Stimulated activated CD4-positive, alpha-beta T cell treated with anti-CD3 and anti-CD28 coated beads, Interleukin-1b, Interleukin-23, amount 100 ng/mL, for 24 hours (primary cell): Measurements from ENCODE around the gene ATAD5.
A peak's percentile ranks its signal among the peaks of the same experiment; 100 is the strongest.
"Not testable (repeated sequence)": the region's sequence is repeated elsewhere in the genome, so short reads cannot be mapped to it uniquely, and the experiment has no call there.

Source experiments
- DNase-seq, 4 experiments: peaks; one replicate each; pipeline ENCODE4 v3.0.0-alpha.2; 2020; ENCODE audit warnings: low read depth in 4 of 4, low spot score in 1 of 4

ATAD5 gene

GRCh38 chr17:30831663-30832437 lies at the start of gene ATAD5:
Gene ATAD5 (plus strand): TSS chr17:30831966. CDS start chr17:30832348, 382 bp downstream.
- peak; percentile 67 to 83 (median 80) for DNase-seq

- DNase-seq: no peak
Observed at GRCh38 chr17:30782206-30782605, 49.6 kb upstream of the ATAD5 start.

GRCh38 chr17:30788918-30789317 lies 42.8 kb upstream of the ATAD5 start:
- DNase-seq: no peak

- DNase-seq: no peak
Observed at GRCh38 chr17:30790279-30790678, 41.5 kb upstream of the ATAD5 start.

GRCh38 chr17:30793282-30793977 lies 38.3 kb upstream of the ATAD5 start:
- DNase-seq: no peak

GRCh38 chr17:30794372-30794771 lies 37.4 kb upstream of the ATAD5 start:
- DNase-seq: no peak

- DNase-seq: no peak
Observed at GRCh38 chr17:30796016-30796415, 35.8 kb upstream of the ATAD5 start.

- no peak for DNase-seq
Observed at GRCh38 chr17:30801671-30802070, 30.1 kb upstream of the ATAD5 start.

- no peak for DNase-seq
Observed at GRCh38 chr17:30805944-30806456, 25.8 kb upstream of the ATAD5 start.

GRCh38 chr17:30807896-30808295 lies 23.9 kb upstream of the ATAD5 start:
- no peak for DNase-seq

GRCh38 chr17:30808785-30809286 lies 22.9 kb upstream of the ATAD5 start:
- DNase-seq: no peak

GRCh38 chr17:30809867-30810266 lies 21.9 kb upstream of the ATAD5 start:
- DNase-seq: no peak

GRCh38 chr17:30812218-30813177 lies 19.3 kb upstream of the ATAD5 start:
- no peak for DNase-seq

- not testable (repeated sequence) for DNase-seq
Observed at GRCh38 chr17:30814236-30814635, 17.5 kb upstream of the ATAD5 start.

GRCh38 chr17:30814860-30815259 lies 16.9 kb upstream of the ATAD5 start:
- not testable (repeated sequence) for DNase-seq

- no peak for DNase-seq
Observed at GRCh38 chr17:30816165-30816564, 15.6 kb upstream of the ATAD5 start.

GRCh38 chr17:30819971-30820705 lies 11.6 kb upstream of the ATAD5 start:
- DNase-seq: no peak

- no peak for DNase-seq
Observed at GRCh38 chr17:30821871-30822723, 9.7 kb upstream of the ATAD5 start.

- not testable (repeated sequence) for DNase-seq
Observed at GRCh38 chr17:30822919-30823318, 8.8 kb upstream of the ATAD5 start.
